ENCODE data around the gene HACE1.
"Not testable (repeated sequence)": the region's sequence is repeated elsewhere in the genome, so short reads cannot be mapped to it uniquely, and the experiment has no call there.

Gene HACE1

GRCh38 chr6:104828478-104828877, 31.2 kb downstream of the HACE1 start:
- Histone ChIP-seq H3K4me3 (ENCODE audit: low read length) (no peak overlapping the region), H4K20me1 (ENCODE audit: control insufficient read depth, insufficient read depth, low read depth, low read length) (no peaks in the 10 kb centered on the region), H3K36me3 (ENCODE audit: control insufficient read depth, low read length) (no peaks in the 10 kb centered on the region), H3K4me1 (ENCODE audit: control insufficient read depth, low read length) (no peaks in the 10 kb centered on the region), H3F3A (ENCODE audit: control insufficient read depth, insufficient read depth) (no peaks in the 10 kb centered on the region), H3K27ac (ENCODE audit: low read depth, low read length) (no peak overlapping the region), H3K27me3 (ENCODE audit: control insufficient read depth, low read length) (no peaks in the 10 kb centered on the region), H3K9me2 (replicated peaks; ENCODE audit: control insufficient read depth, low read length) (no peaks in the 10 kb centered on the region), H3K79me2 (ENCODE audit: control insufficient read depth, low read length) (no peaks in the 10 kb centered on the region), H3K9me3 (ENCODE audit: control insufficient read depth, insufficient read depth, low read length) (no peaks in the 10 kb centered on the region; the same call in 1 of the 2 replicates), H3K4me2 (ENCODE audit: low read length) (no peak overlapping the region)
- no peak for TF ChIP-seq CTCF (IDR thresholded peaks at IDR 0.05; ENCODE audit: low read depth, low read length, poor library complexity, severe bottlenecking)
- no peak for TF ChIP-seq EZH2phosphoT487 (IDR thresholded peaks at IDR 0.05; ENCODE audit: borderline replicate concordance, low read length)

- H3K27me3 ChIP-seq (ENCODE audit: control insufficient read depth, low read length); H3K4me2 ChIP-seq (ENCODE audit: low read length); H3K36me3 ChIP-seq (ENCODE audit: control insufficient read depth, low read length); H3K4me3 ChIP-seq (ENCODE audit: low read length); H3K27ac ChIP-seq (ENCODE audit: low read depth, low read length); H3K79me2 ChIP-seq (ENCODE audit: control insufficient read depth, low read length); H3K9me3 ChIP-seq (ENCODE audit: control insufficient read depth, insufficient read depth, low read length); H3K9me2 ChIP-seq (replicated peaks; ENCODE audit: control insufficient read depth, low read length); H3F3A ChIP-seq (ENCODE audit: control insufficient read depth, insufficient read depth); H3K4me1 ChIP-seq (ENCODE audit: control insufficient read depth, low read length); H4K20me1 ChIP-seq (ENCODE audit: control insufficient read depth, insufficient read depth, low read depth, low read length): not testable (repeated sequence)
Observed at GRCh38 chr6:104820820-104821219, 38.9 kb downstream of the HACE1 start.

- H3K9me2 ChIP-seq (replicated peaks; ENCODE audit: control insufficient read depth, low read length), result no peaks in the 10 kb centered on the region
- TF ChIP-seq CTCF (IDR thresholded peaks at IDR 0.05; ENCODE audit: low read depth, low read length, poor library complexity, severe bottlenecking) (no peak), EZH2phosphoT487 (IDR thresholded peaks at IDR 0.05; ENCODE audit: borderline replicate concordance, low read length) (no peak)
- H3K4me2 ChIP-seq (ENCODE audit: low read length), result no peak overlapping the region
- H3K4me1 ChIP-seq (ENCODE audit: control insufficient read depth, low read length), result no peaks in the 10 kb centered on the region
- no peaks in the 10 kb centered on the region for H3K79me2 ChIP-seq (ENCODE audit: control insufficient read depth, low read length)
- no peaks in the 10 kb centered on the region for H3K36me3 ChIP-seq (ENCODE audit: control insufficient read depth, low read length)
- no peak overlapping the region for H3K4me3 ChIP-seq (ENCODE audit: low read length)
- no peaks in the 10 kb centered on the region for H3K9me3 ChIP-seq (ENCODE audit: control insufficient read depth, insufficient read depth, low read length)
- H3F3A ChIP-seq (ENCODE audit: control insufficient read depth, insufficient read depth), result no peaks in the 10 kb centered on the region
- H4K20me1 ChIP-seq (ENCODE audit: control insufficient read depth, insufficient read depth, low read depth, low read length), result no peaks in the 10 kb centered on the region
- H3K27me3 ChIP-seq (ENCODE audit: control insufficient read depth, low read length), result no peaks in the 10 kb centered on the region
- no peak overlapping the region for H3K27ac ChIP-seq (ENCODE audit: low read depth, low read length)
Observed at GRCh38 chr6:104816125-104816524, 43.6 kb downstream of the HACE1 start.

- H3K27me3 ChIP-seq (ENCODE audit: control insufficient read depth, low read length), result no peaks in the 10 kb centered on the region
Observed at GRCh38 chr6:104814743-104815142, 45.0 kb downstream of the HACE1 start.

More at GRCh38 chr6:104814743-104815142, 45.0 kb downstream of the HACE1 start:
- Histone ChIP-seq H3K9me3 (ENCODE audit: control insufficient read depth, insufficient read depth, low read length) (no peaks in the 10 kb centered on the region), H3K79me2 (ENCODE audit: control insufficient read depth, low read length) (no peaks in the 10 kb centered on the region), H3K36me3 (ENCODE audit: control insufficient read depth, low read length) (no peaks in the 10 kb centered on the region), H3K9me2 (replicated peaks; ENCODE audit: control insufficient read depth, low read length) (no peaks in the 10 kb centered on the region), H3F3A (ENCODE audit: control insufficient read depth, insufficient read depth) (no peaks in the 10 kb centered on the region), H3K4me3 (ENCODE audit: low read length) (no peak overlapping the region), H3K27ac (ENCODE audit: low read depth, low read length) (no peak overlapping the region), H3K4me1 (ENCODE audit: control insufficient read depth, low read length) (no peaks in the 10 kb centered on the region), H4K20me1 (ENCODE audit: control insufficient read depth, insufficient read depth, low read depth, low read length) (no peaks in the 10 kb centered on the region), H3K4me2 (ENCODE audit: low read length) (no peak overlapping the region)
- TF ChIP-seq EZH2phosphoT487 (IDR thresholded peaks at IDR 0.05; ENCODE audit: borderline replicate concordance, low read length), result no peak
- TF ChIP-seq CTCF (IDR thresholded peaks at IDR 0.05; ENCODE audit: low read depth, low read length, poor library complexity, severe bottlenecking), result no peak
